Mesenteric fat pad (tissue), 1 donor: ENCODE measurements around the gene WDPCP. TPM values are rescaled to one million over a fixed set of nuclear protein-coding genes. Genes with fewer than 3 reads are reported as not detected.
"Not testable (repeated sequence)": the region's sequence is repeated elsewhere in the genome, so short reads cannot be mapped to it uniquely, and the experiment has no call there.

Source experiments
- DNase-seq: peaks from one replicate; pipeline ENCODE4 v3.0.0-alpha.2; 2020; ENCODE audit warnings: low spot score
- total RNA-seq: library from RNA; stranded (reverse); fragmentation: NEBNext Ultra II Directional; extraction: Animal tissue kit (Norgen Biotek cat#: 25700); gene quantifications from one replicate; pipeline ENCODE4 v1.2.1, GENCODE V29; 2021
- donor health status: DM: yes; HTN: yes; CAD: no.

WDPCP gene
- total RNA-seq, 1 donor from 2014 or later, result 16.9 TPM

- DNase-seq, result no peak
These were observed 465.4 kb downstream of the WDPCP start for GRCh38 chr2:63122921-63123320.

- DNase-seq, result no peak
These were observed 467.0 kb downstream of the WDPCP start for GRCh38 chr2:63121055-63121834.

- DNase-seq, result no peak
These were observed 469.5 kb downstream of the WDPCP start for GRCh38 chr2:63118821-63119220.

GRCh38 chr2:63104482-63104881 lies 483.8 kb downstream of the WDPCP start:
- no peak for DNase-seq

GRCh38 chr2:63101954-63102353 lies 486.3 kb downstream of the WDPCP start:
- no peak for DNase-seq

- no peak for DNase-seq
These were observed 489.2 kb downstream of the WDPCP start for GRCh38 chr2:63099032-63099431.

- no peak for DNase-seq
These were observed 491.8 kb downstream of the WDPCP start for GRCh38 chr2:63096491-63096890.

- DNase-seq, result no peak
These were observed 494.8 kb downstream of the WDPCP start for GRCh38 chr2:63093502-63093901.

- no peak for DNase-seq
These were observed 495.4 kb downstream of the WDPCP start for GRCh38 chr2:63092857-63093256.

GRCh38 chr2:63092401-63092800 lies 495.9 kb downstream of the WDPCP start:
- DNase-seq, result no peak

- no peak for DNase-seq
These were observed 501.6 kb downstream of the WDPCP start for GRCh38 chr2:63086687-63087086.

- no peak for DNase-seq
These were observed 506.9 kb downstream of the WDPCP start for GRCh38 chr2:63081404-63081803.

- DNase-seq, result no peak
These were observed 509.2 kb downstream of the WDPCP start for GRCh38 chr2:63078852-63079606.

GRCh38 chr2:63074399-63074798 lies 513.9 kb downstream of the WDPCP start:
- not testable (repeated sequence) for DNase-seq

GRCh38 chr2:63073994-63074393 lies 514.3 kb downstream of the WDPCP start:
- no peak for DNase-seq

GRCh38 chr2:63071664-63072063 lies 516.6 kb downstream of the WDPCP start:
- no peak for DNase-seq

Other genes with a start within 250 kb of the WDPCP start
- 392 TPM for gene MDH1, start 486 bp upstream of the WDPCP start, total RNA-seq